HCT116 (cell line): Measurements from ENCODE around the gene DOCK1. TPM values are rescaled to one million over a fixed set of nuclear protein-coding genes. Genes with fewer than 3 reads are reported as not detected.

Experiments used
- ATAC-seq: fragments of 200-7000 bp; cut with Tn5 transposase; 2 replicates; pipeline ENCODE4 v1.9.1; 2020; ENCODE audit warnings: mild to moderate bottlenecking, moderate library complexity
- BruUV-seq: library from RNA; stranded (reverse); fragments of 400-500 nt; replicated peaks from 2 replicates; lab custom pipeline; 2021; lab: Mats Ljungman, UMichigan
- CTCF ChIA-PET: fragments of 300-600 bp; sonication (Branson Sonifier 250); formaldehyde crosslinking; loops from one replicate; lab custom pipeline; 2021; ENCODE audit warnings: antibody characterized with exemption; lab: Charles Lee
- POLR2A ChIA-PET: fragments of 300-600, 350-600 bp; sonication (Branson Sonifier 250); formaldehyde crosslinking; loops from one replicate; lab custom pipeline; 2021; ENCODE audit warnings: antibody characterized with exemption; lab: Charles Lee
- RAD21 ChIA-PET, 2 experiments: fragments of 300-600 bp; sonication (Branson Sonifier 250); formaldehyde crosslinking; loops; one replicate each; lab custom pipeline; 2023; ENCODE audit warnings: low total read pairs in 2 of 2; ENCODE audit not compliant: uncharacterized antibody in 2 of 2, unreplicated experiment in 2 of 2, low non-redundant PET in 1 of 2; lab: Charles Lee
- DNase-seq: peaks from one replicate; pipeline ENCODE4 v3.0.0-alpha.2; 2010; ENCODE audit warnings: low read depth, low spot score
- H2AFZ ChIP-seq: fragments of 200-600 bp; shearing (Covaris generic), sonication (generic); 2 replicates; pipeline ENCODE4 v1.6.1; 2017; ENCODE audit warnings: low read depth, mixed run types, mixed read lengths, antibody characterized with exemption, low read length; ENCODE audit not compliant: poor library complexity, severe bottlenecking
- H3K27ac ChIP-seq: 2 replicates; pipeline ENCODE4 v1.5.1; 2012; ENCODE audit warnings: low read depth, low read length
- H3K27me3 ChIP-seq: fragments of 200-600 bp; sonication (generic); 2 replicates; pipeline ENCODE4 v1.6.1; 2016; ENCODE audit warnings: mixed run types, low read length, mixed read lengths; ENCODE audit not compliant: insufficient read depth
- H3K36me3 ChIP-seq, 2 experiments: fragments of 200-500 bp in 1 of 2; fragments of 200-600 bp in 1 of 2; sonication (Bioruptor generic) in 1 of 2; sonication (generic) in 1 of 2; 2 replicates each; pipeline versions ENCODE4 v1.5.1 to v1.6.1; 2014 to 2016; ENCODE audit warnings: low read length in 2 of 2, inconsistent platforms in 1 of 2, mixed read lengths in 1 of 2, mixed run types in 1 of 2; ENCODE audit not compliant: insufficient read depth in 2 of 2, control insufficient read depth in 1 of 2
- H3K4me1 ChIP-seq, 2 experiments: fragments of 200-600 bp in 1 of 2; sonication (generic) in 1 of 2; 2 replicates each; pipeline versions ENCODE4 v1.5.1 to v1.6.1; 2012 to 2017; ENCODE audit warnings: low read length in 2 of 2, inconsistent platforms in 1 of 2, mild to moderate bottlenecking in 1 of 2, mixed read lengths in 1 of 2, mixed run types in 1 of 2, moderate library complexity in 1 of 2; ENCODE audit not compliant: insufficient read depth in 2 of 2, control insufficient read depth in 1 of 2
- H3K4me2 ChIP-seq: fragments of 200-600 bp; sonication (generic); 2 replicates; pipeline ENCODE4 v1.6.1; 2017; ENCODE audit warnings: mixed run types, low read length, mixed read lengths
- H3K4me3 ChIP-seq, 2 experiments: fragments of 200-600 bp in 1 of 2; sonication (generic) in 1 of 2; replicated peaks in 1 of 2; 2 replicates each; pipeline ENCODE4 v1.5.1; 2011 to 2016; ENCODE audit warnings: low read length in 2 of 2, control low read depth in 1 of 2, low read depth in 1 of 2, mild to moderate bottlenecking in 1 of 2, mixed read lengths in 1 of 2, mixed run types in 1 of 2
- H3K79me2 ChIP-seq: fragments of 200-600 bp; sonication (generic); 2 replicates; pipeline ENCODE4 v1.6.1; 2017; ENCODE audit warnings: mild to moderate bottlenecking, mixed run types, low read length, moderate library complexity, mixed read lengths; ENCODE audit not compliant: insufficient read depth
- H3K9ac ChIP-seq: fragments of 200-600 bp; sonication (generic); 2 replicates; pipeline ENCODE4 v1.6.1; 2016; ENCODE audit warnings: low read length, mixed read lengths
- H3K9me2 ChIP-seq: fragments of 200-600 bp; sonication (generic), shearing (Covaris generic); 2 replicates; pipeline ENCODE4 v1.6.1; 2017; ENCODE audit warnings: mixed run types, mild to moderate bottlenecking, moderate library complexity; ENCODE audit not compliant: insufficient read depth
- H3K9me3 ChIP-seq, 2 experiments: fragments of 200-500 bp in 1 of 2; fragments of 200-600 bp in 1 of 2; sonication (Bioruptor generic) in 1 of 2; sonication (generic) in 1 of 2; 2 replicates each; pipeline ENCODE4 v1.6.1; 2014 to 2017; ENCODE audit warnings: low read length in 2 of 2, mixed read lengths in 2 of 2, inconsistent platforms in 1 of 2, low read depth in 1 of 2, mild to moderate bottlenecking in 1 of 2, mixed run types in 1 of 2, moderate library complexity in 1 of 2; ENCODE audit not compliant: control insufficient read depth in 1 of 2, insufficient read depth in 1 of 2
- H4K20me1 ChIP-seq: fragments of 200-600 bp; sonication (generic), shearing (Covaris generic); 2 replicates; pipeline ENCODE4 v1.6.1; 2017; ENCODE audit warnings: mixed run types, mild to moderate bottlenecking, moderate library complexity; ENCODE audit not compliant: insufficient read depth
- ATF3 ChIP-seq: IDR thresholded peaks from 2 replicates; pipeline ENCODE4 v1.6.1; 2012
- CBX3 ChIP-seq: IDR thresholded peaks from 2 replicates; pipeline ENCODE4 v1.6.1; 2012; ENCODE audit warnings: low read depth
- CEBPB ChIP-seq: IDR thresholded peaks from 2 replicates; pipeline ENCODE4 v1.6.1; 2012; ENCODE audit warnings: low read depth
- CTCF ChIP-seq, 3 experiments: fragments of 200-600 bp in 1 of 3; sonication (generic) in 1 of 3; IDR thresholded peaks in 2 of 3; conservative IDR thresholded peaks in 1 of 3; 2 replicates each; pipeline ENCODE4 v1.5.1; 2012 to 2017; ENCODE audit warnings: low read depth in 2 of 3, low read length in 2 of 3, antibody characterized with exemption in 1 of 3, borderline replicate concordance in 1 of 3, control low read depth in 1 of 3, mild to moderate bottlenecking in 1 of 3, mixed read lengths in 1 of 3, mixed run types in 1 of 3, moderate library complexity in 1 of 3; ENCODE audit not compliant: insufficient read depth in 1 of 3
- FOSL1 ChIP-seq: IDR thresholded peaks from 2 replicates; pipeline ENCODE4 v1.6.1; 2012; ENCODE audit warnings: low read depth
- JUND ChIP-seq: IDR thresholded peaks from 2 replicates; pipeline ENCODE4 v1.6.1; 2012
- MAX ChIP-seq: IDR thresholded peaks from 2 replicates; pipeline ENCODE4 v1.6.1; 2012
- POLR2A ChIP-seq: IDR thresholded peaks from 2 replicates; pipeline ENCODE4 v1.7.0; 2011; ENCODE audit warnings: borderline replicate concordance; ENCODE audit not compliant: insufficient read depth, insufficient read length; ENCODE audit errors: extremely low read depth
- POLR2AphosphoS5 ChIP-seq: IDR thresholded peaks from 2 replicates; pipeline ENCODE4 v1.6.1; 2011; ENCODE audit warnings: mild to moderate bottlenecking, low read depth, low read length, moderate library complexity
- RAD21 ChIP-seq: IDR thresholded peaks from 2 replicates; pipeline ENCODE4 v1.6.1; 2012; ENCODE audit warnings: low read depth, mild to moderate bottlenecking
- REST ChIP-seq: IDR thresholded peaks from 2 replicates; pipeline ENCODE4 v1.6.1; 2012; ENCODE audit warnings: low read depth
- SIN3A ChIP-seq: IDR thresholded peaks from 2 replicates; pipeline ENCODE4 v1.6.1; 2012; ENCODE audit warnings: low read depth
- SP1 ChIP-seq: IDR thresholded peaks from 2 replicates; pipeline ENCODE4 v1.6.1; 2012; ENCODE audit warnings: low read depth
- SRF ChIP-seq: IDR thresholded peaks from 2 replicates; pipeline ENCODE4 v1.6.1; 2012; ENCODE audit warnings: low read depth
- ZBTB33 ChIP-seq: IDR thresholded peaks from 2 replicates; pipeline ENCODE4 v1.6.1; 2011; ENCODE audit warnings: mild to moderate bottlenecking, low read length, moderate library complexity; ENCODE audit not compliant: insufficient replicate concordance; ENCODE audit errors: extremely low read depth
- ZFX ChIP-seq: fragments of 450-650 bp; IDR thresholded peaks from 2 replicates; pipeline ENCODE4 v1.6.1; 2017
- intact Hi-C: fragments of 100-400 bp; cut with micrococcal nuclease; formaldehyde crosslinking; loops from 2 replicates; pipeline ENCODE4 v1.10.0; 2022
- total RNA-seq: library from RNA; stranded (reverse); gene quantifications from one replicate; pipeline ENCODE4 v1.2.1, GENCODE V29; 2021; ENCODE audit not compliant: unreplicated experiment

DOCK1 gene
- total RNA-seq, 1 experiment from 2014 or later = 46.5 TPM

- no peaks in the 10 kb centered on the region for H3K79me2 ChIP-seq
- BruUV-seq = no TSS peak
Observed at GRCh38 chr10:127453706-127454105, 548.5 kb downstream of the DOCK1 start.

GRCh38 chr10:127456122-127456521, 550.9 kb downstream of the DOCK1 start:
- no peaks in the 10 kb centered on the region for H4K20me1 ChIP-seq
- H3K4me2 ChIP-seq = no peak overlapping the region
- POLR2A ChIA-PET = no interaction called here
- RAD21 ChIA-PET = no interaction called here
- H3K4me1 ChIP-seq = no peaks in the 10 kb centered on the region
- DNase-seq = no peak
- H3K27ac ChIP-seq = no peak overlapping the region
- BruUV-seq = no TSS peak
- H3K9ac ChIP-seq = no peak overlapping the region
- H2AFZ ChIP-seq = no peak overlapping the region
- intact Hi-C loops = no loop called here
- H3K9me3 ChIP-seq = no peaks in the 10 kb centered on the region
- no peaks in the 10 kb centered on the region for H3K36me3 ChIP-seq
- CTCF ChIA-PET = no interaction called here
- no peaks in the 10 kb centered on the region for H3K27me3 ChIP-seq
- no peak for ATAC-seq
- H3K79me2 ChIP-seq = no peaks in the 10 kb centered on the region
- no peaks in the 10 kb centered on the region for H3K9me2 ChIP-seq
- H3K4me3 ChIP-seq = no peak overlapping the region
- TF ChIP-seq SP1 = no peak
- TF ChIP-seq CEBPB = no peak
- TF ChIP-seq ZFX = no peak
- no peak for TF ChIP-seq SRF
- TF ChIP-seq JUND = no peak
- TF ChIP-seq FOSL1 = no peak
- TF ChIP-seq REST = no peak
- TF ChIP-seq CTCF (IDR thresholded peaks at IDR 0.05 in 2 of 3, conservative IDR thresholded peaks at IDR 0.05 in 1 of 3; ENCODE audit: borderline replicate concordance in 1 of 3, insufficient read depth in 1 of 3, low read depth in 2 of 3, low read length in 2 of 3) = no peak
- TF ChIP-seq ZBTB33 = no peak
- no peak for TF ChIP-seq ATF3
- no peak for TF ChIP-seq MAX

More at GRCh38 chr10:127453706-127454105, 548.5 kb downstream of the DOCK1 start:
- H2AFZ ChIP-seq = no peak overlapping the region
- H4K20me1 ChIP-seq = no peaks in the 10 kb centered on the region
- no peaks in the 10 kb centered on the region for H3K27me3 ChIP-seq
- CTCF ChIA-PET = no interaction called here
- no peaks in the 10 kb centered on the region for H3K4me1 ChIP-seq
- H3K9ac ChIP-seq = no peak overlapping the region
- POLR2A ChIA-PET = no interaction called here
- no peak for ATAC-seq
- H3K9me2 ChIP-seq = no peaks in the 10 kb centered on the region
- TF ChIP-seq FOSL1 (no peak), SIN3A (no peak), CBX3 (no peak), RAD21 (no peak), SRF (no peak), POLR2A (no peak), POLR2AphosphoS5 (no peak), JUND (no peak)
- no peak overlapping the region for H3K4me2 ChIP-seq
- DNase-seq = no peak
- RAD21 ChIA-PET = no interaction called here
- no peak overlapping the region for H3K27ac ChIP-seq
- H3K9me3 ChIP-seq = no peaks in the 10 kb centered on the region
- H3K36me3 ChIP-seq = no peaks in the 10 kb centered on the region
- intact Hi-C loops = no loop called here
- H3K4me3 ChIP-seq = no peak overlapping the region
